HS-5 (cell line): ENCODE results near the gene PKDCC.

Experiments
- DNase-seq: peaks from one replicate; pipeline ENCODE4 v3.0.0-alpha.2; 2012; ENCODE audit warnings: low read depth

PKDCC gene

GRCh38 chr2:42107249-42108042 lies 59.6 kb downstream of the PKDCC start:
- DNase-seq = no peak
